CD4-positive, alpha-beta T cell (primary cell): Measurements from ENCODE around the gene PSRC1. TPM values are rescaled to one million over a fixed set of nuclear protein-coding genes. Genes with fewer than 3 reads are reported as not detected.
A peak's percentile ranks its signal among the peaks of the same experiment; 100 is the strongest.

ENCODE experiments used
- ATAC-seq: fragments of 200-7000 bp; cut with Tn5 transposase; one replicate; pipeline ENCODE4 v1.10.0; 2022; ENCODE audit warnings: mild to moderate bottlenecking; ENCODE audit not compliant: poor library complexity
- CTCF ChIA-PET: fragments of 350-600 bp; sonication (Branson Sonifier 250); formaldehyde crosslinking; loops from one replicate; lab custom pipeline; 2021; ENCODE audit warnings: antibody characterized with exemption, inconsistent platforms; lab: Charles Lee
- POLR2A ChIA-PET: fragments of 350-600 bp; sonication (Branson Sonifier 250); formaldehyde crosslinking; loops from one replicate; lab custom pipeline; 2021; ENCODE audit warnings: antibody characterized with exemption, inconsistent platforms; lab: Charles Lee
- DNase-seq, 14 experiments: peaks; one replicate each; pipeline ENCODE4 v3.0.0-alpha.2; 2013 to 2020; ENCODE audit warnings: mixed read lengths in 2 of 14
- H3K27ac ChIP-seq, 2 donors: one replicate each; pipeline versions ENCODE4 v1.5.1 to v1.7.0; 2013; ENCODE audit warnings: low read length in 2 of 2, low read depth in 1 of 2, mild to moderate bottlenecking in 1 of 2
- H3K27me3 ChIP-seq, 2 experiments: 1 replicate in 1 of 2; 2 replicates in 1 of 2; pipeline versions ENCODE4 v1.6.1 to v1.7.0; 2013; ENCODE audit warnings: low read length in 2 of 2, control low read depth in 1 of 2, mild to moderate bottlenecking in 1 of 2, moderate library complexity in 1 of 2; ENCODE audit not compliant: insufficient read depth in 2 of 2, control insufficient read depth in 1 of 2
- H3K36me3 ChIP-seq: one replicate; pipeline ENCODE4 v1.6.1; 2013; ENCODE audit warnings: low read length, control low read depth; ENCODE audit not compliant: insufficient read depth
- H3K4me1 ChIP-seq: one replicate; pipeline ENCODE4 v1.6.1; 2013; ENCODE audit warnings: low read length, control low read depth; ENCODE audit not compliant: insufficient read depth
- H3K4me3 ChIP-seq: one replicate; pipeline ENCODE4 v1.5.1; 2013; ENCODE audit warnings: mild to moderate bottlenecking, low read length, moderate library complexity
- H3K9me3 ChIP-seq, 2 experiments: 1 replicate in 1 of 2; 2 replicates in 1 of 2; pipeline versions ENCODE4 v1.6.1 to v1.7.0; 2013; ENCODE audit warnings: low read length in 2 of 2, mild to moderate bottlenecking in 2 of 2, control low read depth in 1 of 2, moderate library complexity in 1 of 2; ENCODE audit not compliant: control insufficient read depth in 1 of 2, insufficient read depth in 1 of 2
- H3K27ac Mint-ChIP-seq: one replicate; pipeline ENCODE4 v1.8.0; 2020; ENCODE audit warnings: mixed read lengths
- H3K27me3 Mint-ChIP-seq: one replicate; pipeline ENCODE4 v1.8.0; 2021; ENCODE audit warnings: mixed read lengths
- H3K36me3 Mint-ChIP-seq: one replicate; pipeline ENCODE4 v1.8.0; 2021; ENCODE audit warnings: low read depth, mixed read lengths
- H3K4me1 Mint-ChIP-seq: one replicate; pipeline ENCODE4 v1.8.0; 2021; ENCODE audit warnings: low read depth, mixed read lengths
- H3K4me3 Mint-ChIP-seq: one replicate; pipeline ENCODE4 v1.8.0; 2020; ENCODE audit warnings: mild to moderate bottlenecking, mixed read lengths
- H3K9me3 Mint-ChIP-seq: one replicate; pipeline ENCODE4 v1.8.0; 2020; ENCODE audit warnings: mixed read lengths
- CTCF ChIP-seq: fragments of 200-600 bp; IDR thresholded peaks from one replicate; pipeline ENCODE4 v1.8.0; 2022; ENCODE audit warnings: antibody characterized with exemption, mild to moderate bottlenecking
- intact Hi-C, 2 experiments: fragments of 100-400 bp; cut with DNase I in 1 of 2; cut with micrococcal nuclease in 1 of 2; formaldehyde crosslinking; loops; one replicate each; pipeline versions ENCODE4 v1.15.1 to v1.9.0; 2023 to 2025; cut with DNase I, micrococcal nuclease
- total RNA-seq, 174 experiments: library from RNA in 2 of 174; stranded (reverse) in 2 of 174; gene quantifications; one replicate each; pipeline ENCODE4 v1.2.3 and lab custom pipeline; 2021 to 2026

Gene PSRC1
- total RNA-seq, 2 experiments from 2014 or later: 0.22 to 0.91 TPM

DNA sequence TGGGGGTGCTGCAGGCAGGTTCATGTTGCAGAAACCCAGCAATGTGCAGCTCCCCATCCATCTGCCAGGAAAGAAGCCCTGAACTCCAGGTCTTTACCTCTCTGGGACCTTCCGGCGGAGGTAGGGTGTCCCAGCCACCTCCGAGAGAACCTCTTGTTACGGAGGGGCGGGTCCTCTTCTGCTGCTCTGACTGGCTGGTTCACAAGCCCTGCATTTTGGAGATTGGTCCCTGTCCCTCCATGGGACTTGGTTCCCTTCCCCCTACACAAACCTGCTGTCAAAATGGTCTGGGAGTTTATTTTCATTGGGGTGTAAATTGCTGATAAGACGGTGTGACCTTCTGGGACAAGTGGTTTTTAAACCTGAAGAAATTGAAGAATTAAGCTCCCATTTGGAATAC is 41.6 kb downstream of the PSRC1 start:
- Mint-ChIP-seq H3K27me3 (no peaks in the 10 kb centered on the region), H3K36me3 (peaks cover 32% of the 10 kb centered on the region), H3K4me1 (peaks cover 25% of the 10 kb centered on the region), H3K4me3 (no peak overlapping the region), H3K9me3 (no peaks in the 10 kb centered on the region), H3K27ac (peak overlapping the region; percentile 62)
- POLR2A ChIA-PET: interaction anchor here (2.8 kb wide), 1 partner anchor 27 kb away, joined by 15 read pairs; the partner anchor contains the start of gene SARS1
- H3K4me3 ChIP-seq: no peak overlapping the region
- H3K27ac ChIP-seq: no peak overlapping the region
- DNase-seq (peak in 2 of 14 experiments; percentile 21 to 29), ATAC-seq (peak; percentile 22)
- peaks cover 27% of the 10 kb centered on the region for H3K4me1 ChIP-seq
- intact Hi-C loops: no loop called here
- H3K36me3 ChIP-seq: peaks cover 28% of the 10 kb centered on the region
- TF ChIP-seq CTCF: no peak
- CTCF ChIA-PET: no interaction called here
- H3K9me3 ChIP-seq: no peaks in the 10 kb centered on the region
- H3K27me3 ChIP-seq: peaks cover 0 to 3% of the 10 kb centered on the region in 2 experiments

DNA sequence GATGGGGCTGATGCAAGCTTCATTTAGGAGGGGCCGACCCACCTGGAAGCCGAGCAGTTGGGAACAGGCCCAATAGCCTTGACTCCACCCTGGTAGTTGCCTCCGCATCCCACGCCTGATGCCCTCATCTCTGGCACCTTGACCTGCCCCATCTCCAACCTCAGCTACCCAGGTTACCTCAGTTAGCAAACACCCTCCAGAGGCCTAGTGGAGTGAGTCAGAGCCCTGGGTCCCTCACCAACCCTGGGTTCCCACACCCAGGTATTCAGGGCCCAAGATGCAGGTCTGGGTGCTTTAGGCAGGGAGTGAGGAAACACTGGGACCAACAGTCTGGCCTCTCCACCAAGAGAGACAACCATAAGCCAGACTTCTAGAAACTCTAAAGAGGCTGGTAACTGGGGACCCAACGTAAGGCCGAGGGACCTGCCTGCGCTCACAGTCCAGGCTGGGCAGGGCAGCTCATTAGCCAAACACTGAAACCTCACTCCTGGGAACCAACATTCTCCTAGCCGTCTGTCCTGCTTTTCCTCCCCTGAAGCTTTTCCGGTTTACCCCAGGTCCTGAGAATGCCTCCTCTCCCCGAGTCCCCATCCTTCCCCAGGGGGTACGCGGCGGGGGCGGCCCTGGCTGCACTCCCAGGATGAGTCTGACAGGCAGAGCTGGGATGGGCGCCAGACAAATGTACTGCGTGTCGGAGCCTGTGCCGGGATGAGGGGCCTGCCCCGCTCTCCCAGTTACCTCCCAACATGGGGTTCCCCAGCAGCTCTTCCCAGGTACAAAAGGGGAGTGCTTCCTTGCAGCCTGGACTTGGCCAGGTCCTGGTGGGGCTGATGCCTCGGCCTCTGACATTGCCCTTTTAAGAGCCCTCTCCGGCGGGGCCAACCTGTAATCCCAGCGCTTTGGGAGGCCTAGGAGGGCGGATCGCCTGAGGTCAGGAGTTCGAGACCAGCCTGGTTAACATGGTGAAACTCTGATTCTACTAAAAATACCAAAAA is 42.5 kb downstream of the PSRC1 start:
- Histone ChIP-seq H3K27ac (no peak overlapping the region), H3K27me3 (peaks cover 0 to 3% of the 10 kb centered on the region in 2 experiments), H3K36me3 (peaks cover 37% of the 10 kb centered on the region), H3K4me1 (peaks cover 27% of the 10 kb centered on the region), H3K9me3 (no peaks in the 10 kb centered on the region), H3K4me3 (no peak overlapping the region)
- ATAC-seq: peak; percentile 22
- ChIA-PET POLR2A (interaction anchor here (1.3 to 2.8 kb wide), 3 partner anchors 9 to 26 kb away, joined by 3 to 15 read pairs (median 4); partner anchors contain the start of genes CELSR2 and SARS1), CTCF (no interaction called here)
- no peak for TF ChIP-seq CTCF
- no peaks in the 10 kb centered on the region for H3K27me3 Mint-ChIP-seq
- H3K9me3 Mint-ChIP-seq: no peaks in the 10 kb centered on the region
- peak overlapping the region; percentile 73 for H3K27ac Mint-ChIP-seq
- DNase-seq: peak in 6 of 14 experiments; percentile 18 to 43 (median 28)
- H3K4me1 Mint-ChIP-seq: peaks cover 25% of the 10 kb centered on the region
- intact Hi-C loops: no loop called here
- H3K36me3 Mint-ChIP-seq: peaks cover 40% of the 10 kb centered on the region
- H3K4me3 Mint-ChIP-seq: no peak overlapping the region

GRCh38 chr1:109239409-109240068 is 43.4 kb downstream of the PSRC1 start:
- Mint-ChIP-seq H3K4me1 (peaks cover 32% of the 10 kb centered on the region), H3K9me3 (no peaks in the 10 kb centered on the region), H3K27me3 (no peaks in the 10 kb centered on the region), H3K27ac (peak overlapping the region; percentile 73), H3K4me3 (no peak overlapping the region), H3K36me3 (peaks cover 50% of the 10 kb centered on the region)
- H3K27me3 ChIP-seq: peaks cover 0 to 3% of the 10 kb centered on the region in 2 experiments
- CTCF ChIA-PET: no interaction called here
- peaks cover 29% of the 10 kb centered on the region for H3K4me1 ChIP-seq
- peaks cover 46% of the 10 kb centered on the region for H3K36me3 ChIP-seq
- POLR2A ChIA-PET: interaction anchor here (0.6 to 2.8 kb wide), 5 partner anchors 10 to 293 kb away, joined by 3 to 15 read pairs (median 3); partner anchors contain the start of genes CELSR2 and SARS1
- intact Hi-C loops: no loop called here
- H3K27ac ChIP-seq: no peak overlapping the region
- ATAC-seq: peak; percentile 75
- peak in 5 of 14 experiments; percentile 31 to 64 (median 40) for DNase-seq
- no peak overlapping the region for H3K4me3 ChIP-seq
- TF ChIP-seq CTCF: peak; percentile 26
- H3K9me3 ChIP-seq: no peaks in the 10 kb centered on the region
